GM18498 (cell line): ENCODE data around the gene ALPI.

Source experiments
- ATAC-seq: cut with Tn5 transposase; IDR thresholded peaks from one replicate; pipeline ENCODE4 v1.9.1; 2021; ENCODE audit warnings: mild to moderate bottlenecking, moderate library complexity; ENCODE audit not compliant: unreplicated experiment

The ALPI gene

DNA sequence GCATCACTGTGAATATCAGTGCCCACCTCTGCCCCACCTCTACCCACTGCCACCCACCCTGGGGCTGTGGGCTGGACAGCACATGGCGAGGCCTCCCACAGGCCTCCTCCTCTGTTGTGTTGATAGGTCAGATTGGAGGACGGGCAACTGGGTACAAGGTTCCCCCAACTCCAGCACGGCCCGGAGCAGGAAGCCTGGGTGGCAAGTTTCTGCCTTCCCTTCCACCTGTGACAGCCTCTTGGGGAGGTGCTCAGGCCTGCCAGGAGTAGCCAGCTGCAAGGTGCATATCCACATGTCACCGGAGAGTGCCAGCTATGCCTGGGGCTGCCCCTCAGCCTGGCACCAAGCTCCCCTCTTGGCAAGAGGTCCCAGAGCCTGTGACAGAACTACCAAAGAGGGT, 38.6 kb downstream of the ALPI start:
- ATAC-seq, result no peak

DNA sequence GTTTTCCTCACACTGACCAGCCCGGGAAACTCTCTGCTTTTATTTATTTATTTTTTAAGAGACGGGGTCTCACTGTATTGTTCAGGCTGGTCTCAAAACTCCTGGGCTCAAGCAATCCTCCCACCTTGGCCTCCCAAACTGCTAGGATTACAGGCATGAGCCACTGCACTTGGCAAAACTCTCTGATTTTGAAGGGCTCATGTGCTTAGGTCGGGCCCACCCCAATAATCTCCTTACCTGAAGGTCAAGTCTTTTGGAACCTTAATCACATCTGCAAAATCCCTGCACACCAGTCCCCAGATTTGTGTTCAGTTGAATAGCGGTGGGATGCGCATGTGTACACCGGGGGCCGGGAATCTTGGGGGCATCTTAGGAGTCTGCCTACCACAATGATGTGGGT, 39.3 kb downstream of the ALPI start:
- ATAC-seq, result no peak

DNA sequence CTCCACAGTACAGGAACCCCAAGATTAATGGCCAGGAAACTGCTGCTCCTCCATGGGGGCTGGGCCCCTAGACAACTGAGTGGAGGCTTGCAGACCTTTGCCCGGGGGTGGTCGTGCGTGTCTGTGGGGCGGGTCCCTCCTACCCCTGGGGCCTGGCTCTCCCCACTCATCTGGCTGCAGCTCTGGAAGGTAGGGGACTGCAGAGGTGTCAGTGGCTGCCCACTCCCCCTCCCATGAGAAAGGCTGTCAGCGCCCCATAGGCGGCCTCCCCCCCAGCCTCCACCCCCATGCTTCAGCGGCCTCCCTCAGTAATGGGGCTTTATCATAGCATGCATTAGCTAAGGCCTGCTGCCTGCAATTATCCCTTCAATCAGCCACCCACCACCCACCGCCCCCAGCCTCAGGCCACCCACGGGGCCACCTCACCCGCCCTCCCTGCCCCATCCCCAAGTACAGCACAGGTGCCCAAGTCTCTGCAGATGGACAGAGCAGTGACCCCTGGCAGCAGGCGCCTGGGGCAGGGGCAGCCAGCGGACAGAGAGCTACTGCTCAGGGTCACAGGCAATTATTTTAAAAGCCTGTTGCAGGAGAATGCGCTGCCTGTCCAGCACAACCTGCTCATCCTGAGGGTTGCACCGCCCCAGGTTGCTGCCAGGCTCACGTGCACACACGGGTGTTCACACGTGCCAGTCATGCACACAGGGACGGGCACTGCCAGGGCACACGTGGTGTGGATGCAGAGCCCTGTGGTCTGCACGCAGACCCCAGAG, 40.7 kb downstream of the ALPI start:
- ATAC-seq, result no peak

DNA sequence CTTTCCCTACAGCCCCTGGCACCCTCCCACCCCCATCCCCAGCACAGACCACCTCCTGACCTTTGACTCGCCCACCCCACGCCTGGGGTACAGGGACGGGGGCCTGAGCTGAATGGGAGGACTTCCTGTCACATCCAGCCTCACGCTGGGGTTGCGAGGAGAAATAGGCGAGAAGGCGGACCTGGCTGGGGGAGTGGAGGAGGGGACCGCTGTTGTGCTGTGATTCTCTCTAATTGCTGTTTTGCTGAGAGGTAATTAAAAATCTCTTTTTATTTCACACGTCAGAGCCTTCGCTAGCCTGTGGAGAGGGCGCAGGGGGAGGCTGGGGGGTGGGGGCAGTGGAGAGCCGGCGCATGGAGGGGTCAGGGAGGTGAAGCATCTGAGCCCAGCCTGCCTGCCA, 41.4 kb downstream of the ALPI start:
- ATAC-seq, result no peak

DNA sequence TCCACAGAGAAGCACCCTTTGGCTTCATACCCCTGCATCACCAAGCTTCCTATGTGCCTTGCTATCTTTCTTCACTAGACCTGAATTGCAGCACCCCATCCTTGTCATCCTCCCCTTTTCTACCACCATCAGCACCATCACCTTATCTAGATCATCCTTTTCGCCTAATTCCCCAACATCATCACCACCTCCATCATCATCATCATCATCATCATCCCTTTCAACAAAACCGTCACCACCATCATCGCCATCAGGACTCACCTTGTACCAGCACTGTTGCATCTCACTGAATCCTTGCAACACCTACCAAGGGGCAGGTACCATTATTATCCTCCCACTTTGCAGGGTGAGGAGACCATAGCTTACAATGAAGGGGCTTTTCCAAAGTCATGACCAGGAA, 42.5 kb downstream of the ALPI start:
- no peak for ATAC-seq

DNA sequence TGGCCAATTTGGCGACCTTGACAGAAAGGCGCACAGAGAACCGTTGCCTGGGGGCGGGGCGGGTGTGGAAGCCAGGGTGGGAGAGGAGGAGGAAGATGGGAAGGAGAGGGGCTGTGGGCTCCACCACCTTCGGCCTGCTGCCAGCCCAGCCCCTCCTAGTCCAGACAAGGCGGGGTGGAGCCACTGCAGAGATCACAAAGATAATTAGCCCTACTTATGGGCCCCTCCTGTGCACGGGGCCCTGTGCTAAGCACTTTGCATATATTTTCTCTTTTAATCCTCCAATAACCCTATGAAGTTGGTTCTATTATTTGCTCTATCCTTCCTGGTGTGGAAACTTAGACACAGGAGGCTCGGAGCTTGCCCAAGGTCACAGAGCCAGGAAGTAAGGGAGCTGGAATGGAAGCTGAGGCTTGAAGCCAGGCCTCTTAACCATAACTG, 45.4 kb downstream of the ALPI start:
- ATAC-seq, result no peak

DNA sequence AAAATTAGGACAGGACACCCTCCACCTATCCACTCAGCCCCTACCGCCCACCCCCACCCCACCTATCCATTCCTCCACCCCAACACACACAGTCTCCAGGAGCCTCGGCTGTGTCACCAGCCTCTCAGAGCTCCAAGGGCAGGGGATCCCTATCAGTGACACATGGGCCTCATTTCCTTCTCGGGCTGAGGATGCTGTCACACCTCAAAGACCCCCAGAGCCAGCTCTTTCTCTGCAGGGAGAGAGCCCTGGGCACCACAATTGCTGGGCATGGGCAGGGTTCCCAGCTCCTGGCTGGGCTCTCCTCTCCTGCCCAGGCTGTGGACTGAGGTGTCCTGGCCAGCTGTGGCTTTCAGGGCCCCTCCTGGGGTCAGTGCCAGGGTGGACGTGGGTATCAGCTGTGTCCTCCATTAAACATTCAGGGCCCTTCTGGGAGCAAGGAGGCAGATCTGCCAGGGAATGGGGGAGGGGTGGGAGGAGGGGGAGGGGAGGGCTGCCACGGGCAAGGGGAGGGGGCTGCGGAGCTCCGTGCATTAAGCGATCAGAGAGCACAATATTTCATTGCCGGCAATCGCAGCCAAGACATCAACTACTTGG, 45.9 kb downstream of the ALPI start:
- no peak for ATAC-seq

DNA sequence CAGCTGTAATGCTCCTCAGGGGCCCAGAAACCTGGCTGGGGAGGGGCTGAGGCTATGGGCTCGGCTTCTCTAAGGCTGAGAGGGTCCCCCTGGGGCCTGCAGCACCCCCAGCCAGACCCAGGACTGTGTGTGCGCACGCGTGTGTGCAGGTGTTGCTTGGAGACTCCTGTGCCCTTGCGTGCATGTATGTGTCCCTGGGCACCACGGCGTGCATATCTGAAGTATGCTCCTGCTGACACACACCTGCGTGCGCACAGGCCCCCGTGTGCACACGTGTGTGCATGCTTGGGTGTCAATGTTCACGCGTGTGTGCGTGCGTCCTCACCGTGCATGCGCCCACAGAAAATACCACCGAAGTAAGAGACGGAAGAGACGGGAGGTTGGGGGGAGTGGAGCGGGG, 46.6 kb downstream of the ALPI start:
- ATAC-seq, result no peak

DNA sequence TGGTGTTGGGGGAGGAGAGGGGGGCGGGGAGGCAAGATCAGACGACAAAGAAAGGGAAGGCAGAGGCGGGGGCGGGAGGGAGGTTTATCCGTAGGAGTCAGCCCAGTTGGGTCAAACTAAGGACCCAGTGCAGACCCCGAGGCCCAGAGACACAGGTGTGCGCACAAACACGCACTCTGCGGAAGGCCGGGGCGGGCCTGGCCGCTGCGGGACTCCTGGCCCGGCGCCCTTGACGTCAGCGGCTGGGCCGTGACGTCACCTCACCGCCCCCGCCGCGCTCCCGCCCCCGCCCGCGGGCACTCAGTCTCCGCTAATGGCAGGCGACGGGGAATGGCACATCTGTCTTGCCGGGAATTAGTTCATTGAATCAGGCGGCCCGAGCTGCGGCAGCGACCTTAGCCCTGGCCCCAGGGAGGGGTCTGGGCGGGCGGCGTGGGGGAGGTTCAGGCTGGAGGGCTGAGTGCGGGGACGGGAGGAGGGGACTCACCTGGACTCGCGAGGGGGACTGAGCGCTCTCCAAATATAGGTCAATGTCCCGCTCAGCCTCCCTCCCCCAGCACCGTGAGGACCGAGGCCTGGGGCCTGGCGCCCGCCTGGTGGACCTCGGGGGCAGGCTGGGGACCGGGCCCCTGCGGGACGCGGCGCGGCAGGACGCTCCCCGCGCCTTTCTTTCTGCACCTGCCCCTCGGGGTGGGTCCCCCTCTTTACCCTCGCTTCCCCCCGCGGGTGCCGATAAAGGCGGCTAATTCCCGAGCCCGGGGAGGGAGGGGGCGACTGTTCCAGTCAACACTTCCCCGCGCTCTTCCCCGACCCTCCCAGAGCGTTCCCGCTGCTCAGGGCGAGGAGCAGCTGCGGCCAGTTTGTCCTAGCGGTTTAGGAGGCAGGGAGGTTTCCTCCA, 47.2 kb downstream of the ALPI start:
- ATAC-seq, result no peak

DNA sequence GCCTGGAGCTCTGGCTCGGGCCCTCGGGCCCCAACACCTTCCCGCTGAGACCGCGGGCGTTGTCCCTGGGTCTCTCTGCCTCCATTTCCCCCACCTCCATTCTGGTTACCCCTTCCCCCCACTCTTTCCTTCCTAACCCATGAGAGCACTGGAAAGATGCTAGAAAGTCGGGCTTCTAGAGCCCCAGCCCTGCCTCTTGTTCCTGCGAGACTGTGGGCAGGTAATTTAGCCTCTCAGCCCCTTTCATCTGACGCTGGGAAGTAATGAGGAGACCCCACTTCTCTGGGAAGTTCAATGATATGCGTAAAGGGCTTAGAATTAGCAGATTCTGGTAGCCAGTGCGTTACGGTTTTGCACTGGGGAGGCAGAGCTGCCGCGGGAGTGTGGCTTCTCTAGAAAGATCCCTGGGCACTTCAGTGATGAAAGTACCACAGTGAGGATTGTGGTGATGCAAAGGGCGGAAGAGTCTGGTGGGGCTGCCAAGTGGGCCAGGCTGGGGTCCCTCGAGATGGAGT, 47.9 kb downstream of the ALPI start:
- ATAC-seq, result no peak

DNA sequence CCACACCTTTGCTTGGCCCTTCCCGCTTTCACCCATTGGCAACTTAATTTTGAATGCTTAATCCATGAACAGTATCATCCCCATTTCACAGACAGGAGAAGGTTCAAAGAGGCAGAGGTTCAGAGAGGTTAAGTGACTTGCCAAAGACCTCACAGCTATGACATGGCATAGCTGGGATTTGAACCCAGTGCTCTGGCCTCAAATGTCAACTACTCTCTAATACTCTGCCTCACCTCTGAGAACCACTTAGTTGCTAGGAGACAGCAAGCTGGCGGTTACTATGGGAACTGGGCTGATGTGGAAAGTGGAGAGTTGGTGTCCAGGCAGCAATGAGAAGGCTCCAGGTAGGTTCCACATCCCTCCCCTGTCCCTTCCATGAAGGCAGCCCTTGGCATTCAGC, 48.5 kb downstream of the ALPI start:
- ATAC-seq, result no peak

DNA sequence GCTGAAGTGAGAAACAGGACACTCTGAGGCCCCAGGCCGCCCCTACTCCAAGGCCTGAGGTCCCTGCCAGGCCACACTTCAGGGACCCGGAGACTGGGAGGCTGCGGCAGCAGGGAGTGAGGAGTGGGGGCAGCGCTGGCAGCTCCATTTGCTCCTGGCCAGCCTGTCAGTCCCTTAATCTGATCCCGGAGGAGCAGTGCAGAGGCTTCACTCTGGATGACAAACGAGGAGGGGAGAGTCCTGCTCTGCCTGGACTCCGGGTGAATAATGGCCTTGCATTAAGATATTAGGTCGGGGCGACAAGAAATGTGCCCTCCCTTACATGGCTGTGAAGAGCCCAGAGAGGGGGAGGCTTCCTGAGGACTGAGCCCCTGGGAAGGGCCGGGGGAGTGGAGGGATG, 49.9 kb downstream of the ALPI start:
- ATAC-seq, result no peak

DNA sequence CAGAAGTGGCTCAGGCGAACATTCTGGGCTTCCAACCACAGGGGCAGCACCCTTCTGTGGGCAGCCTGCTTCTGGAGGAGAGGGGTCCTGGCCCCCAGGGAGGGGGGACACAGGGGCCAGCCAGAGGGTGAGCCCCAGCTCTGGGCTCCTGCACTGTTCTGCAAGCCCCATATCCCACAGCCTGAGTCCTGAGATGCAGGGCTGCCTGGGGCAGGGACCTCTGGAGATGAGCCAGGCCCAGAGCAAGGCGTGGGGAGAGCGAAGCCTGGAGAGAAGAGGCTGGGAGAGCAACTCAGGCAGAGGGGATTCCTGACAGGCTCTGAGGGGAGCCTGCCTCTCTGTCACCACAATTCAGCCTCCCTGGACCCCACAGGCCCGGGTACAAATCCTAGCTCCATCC, 50.8 kb downstream of the ALPI start:
- ATAC-seq, result no peak

DNA sequence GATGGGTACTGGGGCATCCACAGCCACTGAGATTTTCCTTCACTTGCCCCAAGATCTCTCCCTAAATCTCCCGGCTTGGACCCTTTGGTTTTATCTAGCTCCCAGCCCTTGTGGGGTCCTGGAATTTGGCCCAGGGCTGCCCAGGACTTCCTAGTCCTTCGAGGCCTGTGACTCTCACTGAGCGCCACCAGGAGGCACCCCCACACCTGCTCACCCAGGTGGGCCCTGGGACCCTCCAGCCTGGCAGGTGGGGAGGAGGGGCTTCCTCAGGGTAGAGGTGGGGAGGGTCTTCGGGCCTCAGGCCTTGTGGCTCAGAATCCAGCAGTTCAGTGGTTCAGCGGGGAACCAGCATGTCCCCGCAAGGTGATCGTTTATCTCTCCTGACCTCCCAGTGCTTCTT, 52.3 kb downstream of the ALPI start:
- ATAC-seq, result no peak
